Measurements from ENCODE around the gene ASB16.

DNA sequence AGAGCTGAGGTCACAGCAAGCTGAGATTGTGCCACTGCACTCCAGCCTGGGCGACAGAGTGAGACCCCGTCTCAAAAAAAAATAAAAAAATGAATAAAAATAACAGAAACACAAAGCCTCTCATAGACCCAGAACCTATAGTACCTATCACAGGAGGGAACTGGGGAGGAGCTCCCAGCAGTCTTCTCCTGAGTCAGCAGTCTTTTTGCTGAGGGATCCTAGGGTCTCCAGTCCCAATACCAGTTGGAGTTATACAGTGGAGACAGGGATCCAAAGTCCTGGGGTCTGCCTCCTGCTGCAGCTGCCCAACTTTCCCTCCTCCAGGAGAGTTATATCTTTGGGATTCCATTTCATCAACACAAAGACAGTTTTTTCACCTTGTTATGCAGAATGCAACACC, 12.5 kb downstream of the ASB16 start:
- TF ChIP-seq SIN3A (IDR thresholded peaks at IDR 0.05; ENCODE audit: low read depth, low read length) (no peak), NR2C1 (IDR thresholded peaks at IDR 0.05) (no peak), ZBED1 (IDR thresholded peaks at IDR 0.05; ENCODE audit: borderline replicate concordance) (no peak), CEBPB (IDR thresholded peaks at IDR 0.05; ENCODE audit: borderline replicate concordance in 1 of 2, low read depth in 2 of 2, low read length in 2 of 2) (no peak), CBFB (IDR thresholded peaks at IDR 0.05; ENCODE audit: low read depth) (no peak), JUNB (IDR thresholded peaks at IDR 0.05) (no peak)
